ENCODE data around the gene USP44. TPM values are rescaled to one million over a fixed set of nuclear protein-coding genes. Genes with fewer than 3 reads are reported as not detected.

The USP44 gene
- 1 to 10 TPM in 1 of 4 donors, under 1 TPM in 3; 0.42 to 1.6 (median 0.63) TPM for total RNA-seq

DNA sequence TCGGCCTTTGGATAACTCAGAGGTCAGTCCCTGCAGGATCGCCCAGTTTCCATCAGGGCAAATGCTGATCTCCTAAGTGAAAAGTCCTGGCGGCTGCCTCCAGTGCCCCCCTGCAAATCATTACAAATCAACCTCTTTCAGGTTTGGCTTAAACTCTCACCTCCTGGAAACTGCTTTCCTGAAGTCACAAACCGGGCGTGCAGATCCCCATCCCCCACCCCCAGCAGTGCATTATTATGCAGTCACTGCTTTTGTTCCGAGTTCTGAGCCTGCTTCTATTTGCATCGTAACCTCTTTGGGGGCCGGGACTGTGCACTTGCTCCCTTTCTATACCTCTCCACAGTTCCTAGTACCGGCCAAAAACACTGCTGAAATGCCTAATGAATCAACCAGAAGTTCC, at the start of gene USP44:
USP44 (minus strand) TSS at position 172 of the 400 bp plus-strand sequence. CDS start 17,220 bp downstream, outside the sequence.
- 54 to 68% methylated on average over 9 of the region's 9 CpGs for WGBS, 2 donors
- no peak for TF ChIP-seq POLR2A (IDR thresholded peaks at IDR 0.05)
- TF ChIP-seq, protein P1, sequence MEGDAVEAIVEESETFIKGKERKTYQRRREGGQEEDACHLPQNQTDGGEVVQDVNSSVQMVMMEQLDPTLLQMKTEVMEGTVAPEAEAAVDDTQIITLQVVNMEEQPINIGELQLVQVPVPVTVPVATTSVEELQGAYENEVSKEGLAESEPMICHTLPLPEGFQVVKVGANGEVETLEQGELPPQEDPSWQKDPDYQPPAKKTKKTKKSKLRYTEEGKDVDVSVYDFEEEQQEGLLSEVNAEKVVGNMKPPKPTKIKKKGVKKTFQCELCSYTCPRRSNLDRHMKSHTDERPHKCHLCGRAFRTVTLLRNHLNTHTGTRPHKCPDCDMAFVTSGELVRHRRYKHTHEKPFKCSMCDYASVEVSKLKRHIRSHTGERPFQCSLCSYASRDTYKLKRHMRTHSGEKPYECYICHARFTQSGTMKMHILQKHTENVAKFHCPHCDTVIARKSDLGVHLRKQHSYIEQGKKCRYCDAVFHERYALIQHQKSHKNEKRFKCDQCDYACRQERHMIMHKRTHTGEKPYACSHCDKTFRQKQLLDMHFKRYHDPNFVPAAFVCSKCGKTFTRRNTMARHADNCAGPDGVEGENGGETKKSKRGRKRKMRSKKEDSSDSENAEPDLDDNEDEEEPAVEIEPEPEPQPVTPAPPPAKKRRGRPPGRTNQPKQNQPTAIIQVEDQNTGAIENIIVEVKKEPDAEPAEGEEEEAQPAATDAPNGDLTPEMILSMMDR (IDR thresholded peaks at IDR 0.05) = no peak
- no peak for DNase-seq (ENCODE audit: low spot score in 2 of 2)
- intact Hi-C loops (cut with DNase I; ENCODE audit: low total_unique reads) = no loop called here
- H3K4me3 ChIP-seq (ENCODE audit: low read depth, poor library complexity, severe bottlenecking) = no peak within 1 kb of the TSS

DNA sequence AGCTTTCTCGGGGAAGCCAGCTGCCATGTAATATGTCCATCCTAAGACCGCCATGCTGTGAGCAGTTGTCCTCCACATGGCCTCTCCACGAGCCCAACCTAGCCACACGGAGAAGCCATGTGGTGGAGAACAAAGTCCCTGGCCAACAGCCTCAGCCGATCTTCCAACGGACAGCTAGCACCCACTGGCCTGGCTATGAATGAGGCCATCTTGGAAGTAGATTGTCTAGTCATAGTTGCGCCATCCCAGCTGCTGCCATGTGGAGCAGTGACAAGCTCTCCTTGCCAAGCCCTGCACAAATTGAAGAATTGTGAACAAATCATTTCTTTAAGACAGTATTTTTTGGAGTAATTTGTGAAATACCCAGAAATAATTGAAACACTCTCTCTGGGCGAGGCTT, 49.3 kb upstream of the USP44 start:
- no peak for DNase-seq (ENCODE audit: low spot score in 2 of 2)
- WGBS, 2 donors = 84 to 92% methylated on average over 8 of the region's 8 CpGs
- H3K4me3 ChIP-seq (ENCODE audit: low read depth, poor library complexity, severe bottlenecking) = no peak overlapping the region
- TF ChIP-seq, protein P1 (IDR thresholded peaks at IDR 0.05) = no peak
- TF ChIP-seq POLR2A (IDR thresholded peaks at IDR 0.05) = no peak
- intact Hi-C loops (cut with DNase I; ENCODE audit: low total_unique reads) = no loop called here

DNA sequence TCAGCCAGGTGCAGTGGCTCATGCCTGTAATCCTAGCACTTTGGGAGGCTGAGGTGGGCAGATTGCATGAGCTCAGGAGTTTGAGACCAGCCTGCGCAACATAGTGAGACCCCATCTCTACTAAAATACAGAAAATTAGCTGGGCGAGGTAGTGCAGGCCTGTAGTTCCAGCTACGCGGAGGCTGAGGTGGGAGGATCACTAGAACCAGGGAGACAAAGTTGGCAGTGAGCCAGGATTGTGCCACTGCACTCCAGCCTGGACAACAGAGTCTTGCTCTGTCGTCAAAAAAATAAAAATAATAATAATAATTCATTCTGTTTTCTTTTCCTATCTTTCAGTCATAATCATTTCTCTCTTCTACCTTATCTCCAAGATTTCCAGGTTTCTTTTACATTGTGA, 48.6 kb upstream of the USP44 start:
- H3K4me3 ChIP-seq (ENCODE audit: low read depth, poor library complexity, severe bottlenecking) = no peak overlapping the region
- no peak for DNase-seq (ENCODE audit: low spot score in 2 of 2)
- intact Hi-C loops (cut with DNase I; ENCODE audit: low total_unique reads) = no loop called here
- WGBS, 2 donors = 89 to 96% methylated on average over 5 of the region's 5 CpGs
- TF ChIP-seq POLR2A (IDR thresholded peaks at IDR 0.05) = no peak
- TF ChIP-seq, protein P1 (IDR thresholded peaks at IDR 0.05) = no peak

DNA sequence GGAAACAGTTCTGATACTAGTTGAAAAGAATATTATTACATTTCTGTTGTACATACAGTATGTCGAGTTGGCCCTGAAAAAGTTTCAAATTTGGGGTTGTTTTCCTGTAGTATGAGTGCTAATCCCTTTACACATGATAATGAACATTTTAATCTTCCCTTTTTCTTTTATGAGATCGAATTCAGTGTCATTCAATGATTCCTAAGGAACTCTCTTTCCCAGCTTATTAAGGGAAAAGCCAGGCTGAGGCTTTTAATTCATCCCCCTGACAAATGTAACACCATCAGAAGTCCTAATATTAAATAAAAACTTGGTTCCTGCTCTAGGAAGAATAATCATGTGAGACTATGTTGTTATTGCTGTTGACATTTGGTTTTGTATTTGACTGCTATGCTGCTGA, 42.9 kb upstream of the USP44 start:
- no peak overlapping the region for H3K4me3 ChIP-seq (ENCODE audit: low read depth, poor library complexity, severe bottlenecking)
- 63 to 72% methylated on average over 2 of the region's 2 CpGs for WGBS, 2 donors
- TF ChIP-seq, protein P1 (IDR thresholded peaks at IDR 0.05) = no peak
- no peak for TF ChIP-seq POLR2A (IDR thresholded peaks at IDR 0.05)
- DNase-seq (ENCODE audit: low spot score in 2 of 2) = no peak
- intact Hi-C loops (cut with DNase I; ENCODE audit: low total_unique reads) = loop anchor here (5.0 kb wide), 1 partner anchor 1093 kb away; no protein-coding TSS in a partner anchor

DNA sequence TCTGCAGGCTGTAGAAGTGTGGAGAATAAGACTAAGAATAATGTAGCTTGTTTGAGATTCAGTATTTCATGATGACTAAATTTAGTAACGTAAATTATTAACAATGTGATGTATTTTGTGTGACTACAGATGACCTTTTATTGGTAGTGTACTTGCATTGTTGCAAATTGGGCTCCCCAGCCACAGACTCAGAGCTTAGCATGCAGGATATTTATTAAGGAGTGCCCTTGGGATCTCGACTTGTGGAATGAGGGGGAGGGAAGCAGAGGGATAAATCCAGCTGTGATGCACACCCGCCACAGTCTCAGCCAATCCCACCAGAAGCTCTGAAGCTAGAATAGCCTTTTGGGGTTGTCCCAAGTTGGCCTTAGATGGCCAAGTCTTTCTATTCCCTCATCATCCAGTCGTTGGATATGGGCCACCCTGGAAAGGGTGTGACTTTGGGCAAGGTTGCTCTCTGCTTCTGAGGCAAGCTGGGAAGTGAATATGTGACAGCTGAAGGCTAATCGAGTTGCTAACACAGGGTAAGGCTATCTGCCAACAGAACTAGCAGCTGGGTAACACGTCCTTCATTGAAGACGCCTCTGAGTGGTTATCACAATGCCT, 42.1 kb upstream of the USP44 start:
- intact Hi-C loops (cut with DNase I; ENCODE audit: low total_unique reads) = loop anchor here (5.0 kb wide), 1 partner anchor 1094 kb away; no protein-coding TSS in a partner anchor
- WGBS, 2 donors = 14 to 21% methylated on average over 7 of the region's 7 CpGs
- H3K4me3 ChIP-seq (ENCODE audit: low read depth, poor library complexity, severe bottlenecking) = no peak overlapping the region
- DNase-seq (ENCODE audit: low spot score in 2 of 2) = no peak
- TF ChIP-seq, protein P1 (IDR thresholded peaks at IDR 0.05) = no peak
- no peak for TF ChIP-seq POLR2A (IDR thresholded peaks at IDR 0.05)

DNA sequence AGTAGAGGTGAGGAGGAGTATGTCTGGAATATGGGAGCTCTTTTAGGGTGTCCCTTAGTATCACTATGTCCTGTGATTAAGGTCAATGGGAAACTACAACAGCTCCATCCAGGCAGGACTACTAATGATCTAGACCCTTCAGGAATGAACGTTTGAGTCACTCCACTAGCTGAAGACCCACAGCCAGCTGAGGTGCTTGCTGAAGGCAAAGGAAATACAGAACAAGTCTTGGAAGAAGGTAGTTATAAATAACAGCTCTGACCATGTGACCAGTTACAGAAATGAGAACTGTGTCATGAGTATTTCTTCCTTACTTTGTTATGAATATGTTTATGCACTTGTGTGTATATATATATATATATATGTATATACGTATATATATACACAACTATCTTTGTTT, 40.5 kb upstream of the USP44 start:
- 50 to 58% methylated on average over 2 of the region's 2 CpGs for WGBS, 2 donors
- no peak for DNase-seq (ENCODE audit: low spot score in 2 of 2)
- TF ChIP-seq, protein P1 (IDR thresholded peaks at IDR 0.05) = no peak
- no peak for TF ChIP-seq POLR2A (IDR thresholded peaks at IDR 0.05)
- intact Hi-C loops (cut with DNase I; ENCODE audit: low total_unique reads) = loop anchor here (5.0 kb wide), 1 partner anchor 1096 kb away; no protein-coding TSS in a partner anchor
- no peak overlapping the region for H3K4me3 ChIP-seq (ENCODE audit: low read depth, poor library complexity, severe bottlenecking)
